Endometrium (tissue), 2 donors: Measurements from ENCODE around the gene MYOC.
"Not testable (repeated sequence)": the region's sequence is repeated elsewhere in the genome, so short reads cannot be mapped to it uniquely, and the experiment has no call there.

Source experiments
- FAIRE-seq: peaks from 2 replicates; lab custom pipeline; 2012; peaks lifted over from hg19 to GRCh38; lab: Jason Lieb, UNC
- donor health status: control.
- donor health status: control.

Gene MYOC

GRCh38 chr1:171603042-171603441 is 49.4 kb downstream of the MYOC start:
- not testable (repeated sequence) for FAIRE-seq

- FAIRE-seq, result no peak
Measured at GRCh38 chr1:171600862-171601261, 51.6 kb downstream of the MYOC start.

DNA sequence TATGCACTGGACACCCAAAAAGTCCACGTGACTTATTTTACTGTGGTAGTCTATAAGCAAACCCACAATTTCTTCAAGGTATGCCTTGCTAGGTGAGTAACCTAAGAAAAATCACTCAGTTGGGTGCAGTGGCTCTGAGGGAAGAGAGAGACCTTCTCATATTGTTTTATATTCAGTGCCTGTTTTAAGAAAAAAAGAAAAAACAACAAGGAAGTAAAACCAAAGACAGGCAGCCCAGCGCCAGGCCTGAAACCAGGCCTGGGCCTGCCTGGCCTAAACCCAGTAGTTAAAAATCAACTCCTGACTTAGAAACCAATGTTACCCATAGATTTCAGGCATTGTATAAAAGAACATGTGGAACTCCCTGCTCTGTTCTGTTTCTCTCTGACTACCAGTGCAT is 52.2 kb downstream of the MYOC start:
- not testable (repeated sequence) for FAIRE-seq

GRCh38 chr1:171597203-171597602 is 55.3 kb downstream of the MYOC start:
- FAIRE-seq, result no peak

- FAIRE-seq, result no peak
Measured at GRCh38 chr1:171596705-171597104, 55.8 kb downstream of the MYOC start.

- FAIRE-seq, result no peak
Measured at GRCh38 chr1:171596119-171596518, 56.4 kb downstream of the MYOC start.

- no peak for FAIRE-seq
Measured at GRCh38 chr1:171595324-171595723, 57.2 kb downstream of the MYOC start.

DNA sequence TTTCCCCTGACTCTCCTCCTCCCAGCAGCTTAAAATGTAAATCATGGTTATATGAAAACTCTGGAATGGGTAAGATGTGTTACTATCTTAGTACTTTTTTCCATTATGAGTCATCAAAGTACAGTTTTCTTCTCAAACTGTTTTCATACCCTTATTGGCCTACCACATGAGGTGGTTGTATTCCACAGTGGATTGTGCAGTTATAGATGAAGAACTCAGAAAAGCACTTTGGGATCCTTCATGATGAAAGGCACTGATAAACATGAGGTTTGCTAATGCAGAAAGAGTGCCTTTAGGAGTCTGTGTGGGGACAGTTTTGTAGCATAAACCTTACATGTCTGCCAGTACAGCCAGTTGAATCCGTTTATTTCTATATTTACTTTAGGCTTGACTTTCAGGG is 62.5 kb downstream of the MYOC start:
- FAIRE-seq, result no peak

DNA sequence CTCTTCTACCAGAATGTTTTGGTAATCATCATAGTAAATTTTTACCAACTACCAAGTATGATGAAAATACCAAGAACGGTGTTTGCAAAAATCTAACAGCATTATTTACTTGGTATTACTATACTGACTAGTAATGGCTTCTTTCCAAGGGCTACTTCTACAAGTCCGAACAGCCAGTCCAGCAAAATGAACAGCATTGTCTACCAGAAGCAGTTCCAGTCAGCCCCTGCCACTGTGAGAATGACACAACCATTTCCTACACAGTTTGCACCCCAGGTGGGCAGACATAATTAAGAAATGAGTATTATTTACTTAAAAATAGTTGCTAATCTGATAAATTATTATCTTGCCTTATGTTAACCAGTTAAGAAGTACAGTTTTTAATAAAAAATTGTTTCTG is 64.3 kb downstream of the MYOC start:
- FAIRE-seq, result no peak

GRCh38 chr1:171585715-171586114 is 66.8 kb downstream of the MYOC start:
- no peak for FAIRE-seq
